H9 (cell line): ENCODE results near the gene CORO7. TPM values are rescaled to one million over a fixed set of nuclear protein-coding genes. Genes with fewer than 3 reads are reported as not detected.
A peak's percentile ranks its signal among the peaks of the same experiment; 100 is the strongest.

ENCODE experiments used
- DNase-seq: peaks from one replicate; pipeline ENCODE4 v3.0.0-alpha.2; 2017
- H2AFZ ChIP-seq: one replicate; pipeline ENCODE4 v1.6.1; 2013; ENCODE audit warnings: mild to moderate bottlenecking, low read length, control low read depth, moderate library complexity
- H2AK5ac ChIP-seq: 2 replicates; pipeline ENCODE4 v1.6.1; 2013; ENCODE audit warnings: low read length, control low read depth, mixed read lengths; ENCODE audit not compliant: insufficient read length
- H2BK120ac ChIP-seq: one replicate; pipeline ENCODE4 v1.6.1; 2013; ENCODE audit warnings: low read depth, mild to moderate bottlenecking, low read length, control low read depth, inconsistent platforms; ENCODE audit not compliant: poor library complexity, severe bottlenecking
- H2BK12ac ChIP-seq: 2 replicates; pipeline ENCODE4 v1.6.1; 2013; ENCODE audit warnings: low read length, control low read depth, mixed read lengths, low read depth; ENCODE audit not compliant: insufficient read length
- H2BK15ac ChIP-seq: 2 replicates; pipeline ENCODE4 v1.6.1; 2013; ENCODE audit warnings: low read depth, low read length, control low read depth
- H2BK20ac ChIP-seq: one replicate; pipeline ENCODE4 v1.6.1; 2013; ENCODE audit warnings: low read depth, mild to moderate bottlenecking, low read length, control low read depth, inconsistent platforms; ENCODE audit not compliant: poor library complexity, severe bottlenecking
- H2BK5ac ChIP-seq: 2 replicates; pipeline ENCODE4 v1.6.1; 2013; ENCODE audit warnings: low read length, control low read depth, mixed read lengths; ENCODE audit not compliant: insufficient read length
- H3K14ac ChIP-seq: 2 replicates; pipeline ENCODE4 v1.6.1; 2013; ENCODE audit warnings: low read length, control low read depth; ENCODE audit not compliant: insufficient read depth
- H3K18ac ChIP-seq: 2 replicates; pipeline ENCODE4 v1.6.1; 2013; ENCODE audit warnings: low read depth, mild to moderate bottlenecking, mixed read lengths, low read length, control low read depth; ENCODE audit not compliant: insufficient read length
- H3K23ac ChIP-seq: 2 replicates; pipeline ENCODE4 v1.6.1; 2013; ENCODE audit warnings: low read length, control low read depth, mixed read lengths, low read depth; ENCODE audit not compliant: insufficient read length
- H3K23me2 ChIP-seq: 2 replicates; pipeline ENCODE4 v1.6.1; 2013; ENCODE audit warnings: low read depth, mild to moderate bottlenecking, mixed read lengths, low read length, control low read depth; ENCODE audit not compliant: insufficient read length, poor library complexity, severe bottlenecking
- H3K27ac ChIP-seq: 2 replicates; pipeline ENCODE4 v1.5.1; 2013; ENCODE audit warnings: low read length, control low read depth, mixed read lengths, low read depth; ENCODE audit not compliant: insufficient read length
- H3K27me3 ChIP-seq: 2 replicates; pipeline ENCODE4 v1.6.1; 2013; ENCODE audit warnings: low read length, control low read depth, inconsistent platforms; ENCODE audit not compliant: insufficient read depth
- H3K4ac ChIP-seq: 2 replicates; pipeline ENCODE4 v1.6.1; 2013; ENCODE audit warnings: low read depth, mild to moderate bottlenecking, control low read depth, inconsistent platforms, low read length, moderate library complexity
- H3K4me1 ChIP-seq: 2 replicates; pipeline ENCODE4 v1.6.1; 2013; ENCODE audit warnings: low read length, control low read depth, inconsistent platforms; ENCODE audit not compliant: insufficient read depth
- H3K4me2 ChIP-seq: 2 replicates; pipeline ENCODE4 v1.6.1; 2013; ENCODE audit warnings: low read length, control low read depth, mixed read lengths; ENCODE audit not compliant: insufficient read length, insufficient read depth
- H3K56ac ChIP-seq: 2 replicates; pipeline ENCODE4 v1.6.1; 2013; ENCODE audit warnings: low read depth, mild to moderate bottlenecking, mixed read lengths, low read length, control low read depth; ENCODE audit not compliant: insufficient read length
- H3K79me1 ChIP-seq: 2 replicates; pipeline ENCODE4 v1.6.1; 2013; ENCODE audit warnings: low read depth, mild to moderate bottlenecking, moderate library complexity, low read length, control low read depth, inconsistent platforms; ENCODE audit not compliant: insufficient read depth, poor library complexity, severe bottlenecking
- H3K79me2 ChIP-seq: 2 replicates; pipeline ENCODE4 v1.6.1; 2013; ENCODE audit warnings: low read length, control low read depth, inconsistent platforms; ENCODE audit not compliant: insufficient read depth
- H3K9ac ChIP-seq: 2 replicates; pipeline ENCODE4 v1.6.1; 2013; ENCODE audit warnings: low read length, control low read depth, mixed read lengths; ENCODE audit not compliant: insufficient read length; ENCODE audit errors: extremely low read depth
- H3K9me3 ChIP-seq: one replicate; pipeline ENCODE4 v1.6.1; 2013; ENCODE audit warnings: low read depth, low read length, inconsistent platforms; ENCODE audit not compliant: control insufficient read depth
- H3T11ph ChIP-seq: one replicate; pipeline ENCODE4 v1.6.1; 2013; ENCODE audit warnings: mild to moderate bottlenecking, low read length, control low read depth, inconsistent platforms
- H4K20me1 ChIP-seq: one replicate; pipeline ENCODE4 v1.6.1; 2013; ENCODE audit not compliant: control insufficient read depth, insufficient read length, insufficient read depth
- H4K5ac ChIP-seq: 2 replicates; pipeline ENCODE4 v1.6.1; 2013; ENCODE audit warnings: low read depth, mild to moderate bottlenecking, mixed read lengths, low read length, control low read depth; ENCODE audit not compliant: insufficient read length
- H4K8ac ChIP-seq: replicated peaks from 2 replicates; pipeline ENCODE4 v1.6.1; 2013; ENCODE audit warnings: low read length, control low read depth, mixed read lengths, low read depth; ENCODE audit not compliant: insufficient read length
- H4K91ac ChIP-seq: 2 replicates; pipeline ENCODE4 v1.6.1; 2013; ENCODE audit warnings: low read depth, mild to moderate bottlenecking, moderate library complexity, mixed read lengths, low read length, control low read depth; ENCODE audit not compliant: insufficient read length
- H3K27ac Mint-ChIP-seq, 3 experiments: 2 replicates in 2 of 3; 3 replicates in 1 of 3; pipeline ENCODE4 v1.8.0; 2020 to 2021; ENCODE audit warnings: mixed read lengths in 3 of 3, mild to moderate bottlenecking in 1 of 3, moderate library complexity in 1 of 3
- H3K27me3 Mint-ChIP-seq: 2 replicates; pipeline ENCODE4 v1.8.0; 2021; ENCODE audit warnings: low read depth, mild to moderate bottlenecking, moderate library complexity, mixed read lengths
- H3K36me3 Mint-ChIP-seq, 3 experiments: 2 replicates in 2 of 3; 3 replicates in 1 of 3; pipeline ENCODE4 v1.8.0; 2020 to 2021; ENCODE audit warnings: low read depth in 3 of 3, mixed read lengths in 3 of 3; ENCODE audit not compliant: insufficient read depth in 1 of 3
- H3K4me1 Mint-ChIP-seq, 2 experiments: 2 replicates each; pipeline ENCODE4 v1.8.0; 2020; ENCODE audit warnings: mixed read lengths in 2 of 2
- H3K4me3 Mint-ChIP-seq, 2 experiments: 2 replicates in 1 of 2; 3 replicates in 1 of 2; pipeline ENCODE4 v1.8.0; 2020 to 2021; ENCODE audit warnings: mild to moderate bottlenecking in 2 of 2, mixed read lengths in 2 of 2, moderate library complexity in 1 of 2
- H3K9me3 Mint-ChIP-seq, 2 experiments: 2 replicates in 1 of 2; 3 replicates in 1 of 2; pipeline ENCODE4 v1.8.0; 2020; ENCODE audit warnings: mild to moderate bottlenecking in 2 of 2, mixed read lengths in 2 of 2, moderate library complexity in 1 of 2
- CTCF ChIP-seq: fragments of 200-600 bp; sonication (generic); conservative IDR thresholded peaks from 3 replicates; pipeline ENCODE4 v1.8.0; 2021; ENCODE audit warnings: antibody characterized with exemption, mild to moderate bottlenecking
- WGBS: extraction: QIAGEN DNeasy Blood & Tissue Kit; methylation state at CpG from one replicate; pipeline ENCODE4 v1.1.7; 2013; ENCODE audit warnings: missing lambda C conversion rate, low lambda C conversion rate, mixed read lengths; ENCODE audit not compliant: insufficient read length; ENCODE audit errors: extremely low coverage; 5-methylcytosine and 5-hydroxymethylcytosine counted together
- total RNA-seq: library from RNA; stranded (reverse); gene quantifications from 2 replicates; pipeline ENCODE4 v1.2.1, GENCODE V29; 2021

The CORO7 gene
- total RNA-seq, 1 experiment from 2014 or later = 38.4 TPM

DNA sequence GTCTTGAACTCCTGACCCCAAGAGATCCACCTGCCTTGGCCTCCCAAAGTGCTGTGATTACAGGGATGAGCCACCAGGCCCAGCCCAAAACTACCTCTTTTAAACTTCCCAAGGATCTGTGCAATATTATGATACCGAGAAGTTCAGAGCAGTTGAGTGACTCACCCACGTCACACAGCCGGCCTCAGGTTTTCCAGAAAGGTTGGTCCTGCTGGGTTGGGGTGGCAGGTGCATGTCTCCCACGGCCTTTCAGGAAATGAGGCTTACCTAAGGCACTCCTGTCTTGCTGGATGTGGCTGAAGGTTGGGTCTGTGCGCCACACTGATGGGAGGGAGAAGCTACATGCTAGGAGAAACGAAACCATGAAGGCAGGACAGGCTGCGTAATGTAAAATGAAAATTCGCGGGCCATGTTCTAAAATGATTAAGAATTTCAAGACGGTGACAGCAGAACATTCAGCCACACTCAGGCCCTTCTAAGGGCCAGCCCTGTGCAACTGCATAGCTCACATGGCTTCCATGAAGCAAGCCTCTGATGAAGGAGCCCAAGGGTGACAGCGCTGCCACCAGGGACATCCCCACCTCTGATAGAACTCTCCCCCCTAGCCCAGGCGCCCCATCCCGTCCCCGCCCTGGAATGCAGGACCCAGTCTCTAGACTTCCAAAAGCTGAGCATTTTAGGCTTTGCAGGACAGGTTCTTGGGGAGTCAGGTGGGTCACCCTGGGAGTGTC lies 107.1 kb downstream of the CORO7 start:
- no CpG with 5 or more reads among the region's 14 CpGs for WGBS
- peak overlapping the region in 1 of 3 experiments; percentile 57; a peak in 1 of 7 replicates for H3K27ac Mint-ChIP-seq
- H3K56ac ChIP-seq = no peak overlapping the region
- no peak overlapping the region for H2AK5ac ChIP-seq
- H3K9me3 Mint-ChIP-seq = no peaks in the 10 kb centered on the region; a peak in 3 of 5 replicates
- no peak overlapping the region for H3K18ac ChIP-seq
- H3K23me2 ChIP-seq = no peaks in the 10 kb centered on the region
- DNase-seq = peak; percentile 32
- H2BK20ac ChIP-seq = no peak overlapping the region
- H3K4me3 Mint-ChIP-seq = peak overlapping the region in 1 of 2 experiments; percentile 81; a peak in 1 of 5 replicates
- H3K4me1 Mint-ChIP-seq = peaks cover 28 to 34% of the 10 kb centered on the region in 2 experiments
- no peak overlapping the region for H2BK5ac ChIP-seq
- H3K79me2 ChIP-seq = no peaks in the 10 kb centered on the region; the same call in 1 of the 2 replicates
- no peak overlapping the region for H3K27ac ChIP-seq
- no peaks in the 10 kb centered on the region for H4K20me1 ChIP-seq
- H3K23ac ChIP-seq = no peak overlapping the region
- H3K36me3 Mint-ChIP-seq = peaks cover 2 to 9% (median 7%) of the 10 kb centered on the region in 3 experiments; a peak in 4 of 7 replicates
- no peak overlapping the region for H4K5ac ChIP-seq
- H3K27me3 Mint-ChIP-seq = peaks cover 22% of the 10 kb centered on the region
- H2BK12ac ChIP-seq = no peak overlapping the region
- no peak overlapping the region for H4K91ac ChIP-seq
- no peak overlapping the region for H3K9ac ChIP-seq
- peaks cover 3% of the 10 kb centered on the region; the same call in 1 of the 2 replicates for H3K4me1 ChIP-seq
- no peaks in the 10 kb centered on the region for H3K9me3 ChIP-seq
- H4K8ac ChIP-seq = no peak overlapping the region
- H2BK15ac ChIP-seq = no peak overlapping the region
- no peak overlapping the region for H3T11ph ChIP-seq
- H3K79me1 ChIP-seq = no peaks in the 10 kb centered on the region
- no peak overlapping the region for H3K4ac ChIP-seq
- no peaks in the 10 kb centered on the region; the same call in 1 of the 2 replicates for H3K27me3 ChIP-seq
- H2BK120ac ChIP-seq = no peak overlapping the region
- no peak for TF ChIP-seq CTCF
- H2AFZ ChIP-seq = no peak overlapping the region
- H3K14ac ChIP-seq = no peak overlapping the region
- no peak overlapping the region for H3K4me2 ChIP-seq
